SU-DHL-6 (cell line): Measurements from ENCODE around the gene PPM1B.

Experiments used
- EZH2phosphoT487 ChIP-seq: fragments of 200-600 bp; sonication (generic), shearing (Covaris generic); conservative IDR thresholded peaks from 2 replicates; pipeline ENCODE4 v1.6.1; 2018; ENCODE audit warnings: mild to moderate bottlenecking, antibody characterized with exemption, low read length, moderate library complexity, mixed read lengths
- TF ChIP-seq, protein P1 (sequence below): fragments of 200-600 bp; sonication (generic); IDR thresholded peaks from one replicate; pipeline ENCODE4 v1.5.1; 2017; ENCODE audit warnings: antibody characterized with exemption, mild to moderate bottlenecking, low read length, moderate library complexity; ENCODE audit not compliant: insufficient read depth, poor library complexity, severe bottlenecking

DNA sequence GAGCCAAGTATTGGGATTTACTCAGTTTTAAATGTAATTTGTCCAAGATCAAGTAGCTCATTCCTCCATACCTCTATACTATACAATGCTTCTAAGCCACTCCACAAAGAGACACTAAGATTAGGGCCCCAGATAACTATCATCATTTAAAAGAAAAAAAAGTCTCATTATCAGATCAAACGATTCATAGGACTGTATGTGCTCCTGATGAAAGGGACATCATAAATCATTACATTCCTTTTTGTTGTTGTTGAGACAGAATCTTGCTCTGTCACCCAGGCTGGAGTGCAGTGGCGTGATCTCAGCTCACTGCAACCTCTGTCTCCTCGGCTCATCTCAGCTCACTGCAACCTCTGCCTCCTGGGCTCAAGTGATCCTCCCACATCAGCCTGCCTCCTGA, 104.4 kb downstream of the PPM1B start:
- TF ChIP-seq, protein P1, sequence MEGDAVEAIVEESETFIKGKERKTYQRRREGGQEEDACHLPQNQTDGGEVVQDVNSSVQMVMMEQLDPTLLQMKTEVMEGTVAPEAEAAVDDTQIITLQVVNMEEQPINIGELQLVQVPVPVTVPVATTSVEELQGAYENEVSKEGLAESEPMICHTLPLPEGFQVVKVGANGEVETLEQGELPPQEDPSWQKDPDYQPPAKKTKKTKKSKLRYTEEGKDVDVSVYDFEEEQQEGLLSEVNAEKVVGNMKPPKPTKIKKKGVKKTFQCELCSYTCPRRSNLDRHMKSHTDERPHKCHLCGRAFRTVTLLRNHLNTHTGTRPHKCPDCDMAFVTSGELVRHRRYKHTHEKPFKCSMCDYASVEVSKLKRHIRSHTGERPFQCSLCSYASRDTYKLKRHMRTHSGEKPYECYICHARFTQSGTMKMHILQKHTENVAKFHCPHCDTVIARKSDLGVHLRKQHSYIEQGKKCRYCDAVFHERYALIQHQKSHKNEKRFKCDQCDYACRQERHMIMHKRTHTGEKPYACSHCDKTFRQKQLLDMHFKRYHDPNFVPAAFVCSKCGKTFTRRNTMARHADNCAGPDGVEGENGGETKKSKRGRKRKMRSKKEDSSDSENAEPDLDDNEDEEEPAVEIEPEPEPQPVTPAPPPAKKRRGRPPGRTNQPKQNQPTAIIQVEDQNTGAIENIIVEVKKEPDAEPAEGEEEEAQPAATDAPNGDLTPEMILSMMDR = no peak
- TF ChIP-seq EZH2phosphoT487 = no peak
